GM19043 (cell line): ENCODE data around the gene RBMS1.

Experiments
- ATAC-seq: cut with Tn5 transposase; IDR thresholded peaks from one replicate; pipeline ENCODE4 v1.9.1; 2021; ENCODE audit warnings: low read depth; ENCODE audit not compliant: unreplicated experiment

Gene RBMS1

GRCh38 chr2:160245614-160246155, 247.9 kb downstream of the RBMS1 start:
- no peak for ATAC-seq

GRCh38 chr2:160242893-160243564, 250.6 kb downstream of the RBMS1 start:
- ATAC-seq = no peak

- no peak for ATAC-seq
These were observed 252.1 kb downstream of the RBMS1 start for GRCh38 chr2:160241251-160242137.

- no peak for ATAC-seq
These were observed 254.2 kb downstream of the RBMS1 start for GRCh38 chr2:160239436-160239835.

- ATAC-seq = no peak
These were observed 255.2 kb downstream of the RBMS1 start for GRCh38 chr2:160238392-160238791.

- ATAC-seq = no peak
These were observed 260.6 kb downstream of the RBMS1 start for GRCh38 chr2:160232905-160233475.

GRCh38 chr2:160229591-160229990, 264.0 kb downstream of the RBMS1 start:
- ATAC-seq = no peak

GRCh38 chr2:160228141-160228917, 265.3 kb downstream of the RBMS1 start:
- no peak for ATAC-seq

- ATAC-seq = no peak
These were observed 266.2 kb downstream of the RBMS1 start for GRCh38 chr2:160227293-160227915.

GRCh38 chr2:160226367-160226766, 267.2 kb downstream of the RBMS1 start:
- ATAC-seq = no peak

GRCh38 chr2:160225722-160226121, 267.9 kb downstream of the RBMS1 start:
- no peak for ATAC-seq

- peak; percentile 6 for ATAC-seq
These were observed 269.1 kb downstream of the RBMS1 start for GRCh38 chr2:160224507-160224906.

GRCh38 chr2:160224060-160224459, 269.5 kb downstream of the RBMS1 start:
- ATAC-seq = peak; percentile 94

- no peak for ATAC-seq
These were observed 270.0 kb downstream of the RBMS1 start for GRCh38 chr2:160223560-160223959.

GRCh38 chr2:160222546-160223283, 270.9 kb downstream of the RBMS1 start:
- ATAC-seq = no peak
